ENCODE measurements around the gene FGD5. TPM values are rescaled to one million over a fixed set of nuclear protein-coding genes. Genes with fewer than 3 reads are reported as not detected.
A peak's percentile ranks its signal among the peaks of the same experiment; 100 is the strongest.

FGD5 gene
- total and polyA plus RNA-seq, 3 donors from 2014 or later: 14.4 to 17.8 (median 15.6) TPM

DNA sequence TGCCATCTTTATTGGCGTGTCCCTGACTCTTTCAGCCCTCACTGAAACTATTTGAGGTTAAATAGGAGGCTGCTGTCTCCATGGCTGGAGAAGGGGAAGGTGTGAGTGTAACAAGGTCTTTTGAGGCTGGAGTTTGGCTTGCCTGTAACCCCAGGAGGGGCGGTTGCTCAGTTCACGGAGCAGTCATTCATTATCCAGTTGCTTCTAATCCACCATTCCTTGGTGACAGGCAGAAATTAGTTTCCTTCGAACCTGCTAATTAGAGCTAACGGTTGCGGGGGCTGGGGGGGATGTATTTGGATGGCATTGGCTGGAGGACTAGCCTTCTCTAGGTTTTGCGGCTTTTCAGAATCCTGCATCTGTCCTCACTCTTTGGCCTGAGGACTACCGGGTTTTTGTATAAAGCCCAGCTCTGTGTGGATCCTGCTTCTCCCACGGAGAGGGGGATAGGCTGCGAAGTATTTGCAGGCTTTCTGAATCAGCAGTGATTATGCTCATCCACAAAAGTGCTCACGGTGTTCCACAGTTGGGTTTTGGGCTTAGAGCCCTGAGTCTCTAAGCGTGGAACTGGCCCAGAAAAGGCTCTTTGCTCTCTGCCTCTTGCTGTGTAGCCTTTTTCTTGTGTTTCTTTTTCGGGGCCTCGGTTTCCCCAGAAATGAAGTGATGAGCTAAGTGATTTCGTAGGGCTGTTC is 18.6 kb downstream of the FGD5 start:
- peak overlapping the region in 1 of 2 donors; percentile 58 for H3K27ac ChIP-seq
- no peaks in the 10 kb centered on the region for H3K9me3 ChIP-seq
- TF ChIP-seq POLR2A (IDR thresholded peaks at IDR 0.05): no peak
- TF ChIP-seq, protein P1, sequence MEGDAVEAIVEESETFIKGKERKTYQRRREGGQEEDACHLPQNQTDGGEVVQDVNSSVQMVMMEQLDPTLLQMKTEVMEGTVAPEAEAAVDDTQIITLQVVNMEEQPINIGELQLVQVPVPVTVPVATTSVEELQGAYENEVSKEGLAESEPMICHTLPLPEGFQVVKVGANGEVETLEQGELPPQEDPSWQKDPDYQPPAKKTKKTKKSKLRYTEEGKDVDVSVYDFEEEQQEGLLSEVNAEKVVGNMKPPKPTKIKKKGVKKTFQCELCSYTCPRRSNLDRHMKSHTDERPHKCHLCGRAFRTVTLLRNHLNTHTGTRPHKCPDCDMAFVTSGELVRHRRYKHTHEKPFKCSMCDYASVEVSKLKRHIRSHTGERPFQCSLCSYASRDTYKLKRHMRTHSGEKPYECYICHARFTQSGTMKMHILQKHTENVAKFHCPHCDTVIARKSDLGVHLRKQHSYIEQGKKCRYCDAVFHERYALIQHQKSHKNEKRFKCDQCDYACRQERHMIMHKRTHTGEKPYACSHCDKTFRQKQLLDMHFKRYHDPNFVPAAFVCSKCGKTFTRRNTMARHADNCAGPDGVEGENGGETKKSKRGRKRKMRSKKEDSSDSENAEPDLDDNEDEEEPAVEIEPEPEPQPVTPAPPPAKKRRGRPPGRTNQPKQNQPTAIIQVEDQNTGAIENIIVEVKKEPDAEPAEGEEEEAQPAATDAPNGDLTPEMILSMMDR (IDR thresholded peaks at IDR 0.05): no peak
- intact Hi-C loops (cut with DNase I; ENCODE audit: low total_unique reads): no loop called here
- WGBS, 2 donors: 56 to 57% methylated on average over 15 of the region's 15 CpGs
- no peaks in the 10 kb centered on the region for H3K27me3 ChIP-seq
- no peaks in the 10 kb centered on the region for H3K36me3 ChIP-seq (ENCODE audit: low read depth, missing control alignments)
- DNase-seq: peak; percentile 46
- peaks cover 38% of the 10 kb centered on the region for H3K4me1 ChIP-seq
- H3K4me3 ChIP-seq: no peak overlapping the region

DNA sequence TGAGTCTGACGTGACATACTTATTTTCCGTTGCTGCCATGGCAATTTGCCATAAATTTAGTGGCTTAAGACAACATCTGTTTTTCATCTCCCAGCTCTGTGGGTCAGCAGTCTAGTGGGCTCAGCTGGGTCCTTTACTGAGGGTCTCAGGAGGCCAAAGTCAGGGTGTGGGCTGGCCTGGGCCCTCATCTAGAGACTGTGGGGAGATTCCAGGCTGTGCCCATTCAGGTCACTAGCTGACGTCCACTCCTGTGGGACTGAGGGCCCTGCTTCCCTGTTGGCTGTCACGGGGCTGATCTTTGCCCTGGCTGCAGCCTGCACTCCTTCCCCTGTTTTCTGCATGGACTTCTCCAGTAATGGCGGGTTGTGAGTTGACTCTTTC is 19.1 kb downstream of the FGD5 start:
- Histone ChIP-seq H3K4me3 (no peak overlapping the region), H3K27ac (peak overlapping the region in 1 of 2 donors; percentile 58), H3K9me3 (no peaks in the 10 kb centered on the region), H3K27me3 (no peaks in the 10 kb centered on the region), H3K4me1 (peaks cover 38% of the 10 kb centered on the region), H3K36me3 (ENCODE audit: low read depth, missing control alignments) (no peaks in the 10 kb centered on the region)
- no peak for TF ChIP-seq POLR2A (IDR thresholded peaks at IDR 0.05)
- TF ChIP-seq, protein P1 (IDR thresholded peaks at IDR 0.05): no peak
- DNase-seq: no peak
- intact Hi-C loops (cut with DNase I; ENCODE audit: low total_unique reads): no loop called here
- WGBS, 2 donors: 45 to 58% methylated on average over 5 of the region's 5 CpGs

DNA sequence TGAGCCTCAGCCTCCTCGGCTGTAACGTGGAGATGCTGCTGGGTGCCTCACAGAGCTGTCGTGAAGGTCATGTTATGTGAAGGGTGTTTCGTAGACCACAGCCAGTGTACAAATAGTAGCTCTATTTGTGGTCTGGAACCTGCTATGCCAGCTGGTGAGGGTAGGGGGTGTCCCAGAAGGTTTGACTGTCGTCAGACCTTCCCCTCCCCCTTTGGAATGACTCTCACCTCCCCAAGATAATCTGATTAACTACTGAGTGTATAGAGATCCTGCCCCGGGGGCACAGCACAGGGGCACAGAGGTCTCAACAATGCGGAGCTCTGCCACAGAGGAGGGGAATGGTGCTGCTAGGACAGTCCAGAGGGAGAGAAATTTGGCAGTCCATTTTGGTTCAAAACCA is 20.5 kb downstream of the FGD5 start:
- 82 to 83% methylated on average over 7 of the region's 7 CpGs for WGBS, 2 donors
- H3K9me3 ChIP-seq: no peaks in the 10 kb centered on the region
- DNase-seq: no peak
- H3K36me3 ChIP-seq (ENCODE audit: low read depth, missing control alignments): no peaks in the 10 kb centered on the region
- TF ChIP-seq, protein P1 (IDR thresholded peaks at IDR 0.05): no peak
- TF ChIP-seq POLR2A (IDR thresholded peaks at IDR 0.05): no peak
- peaks cover 38% of the 10 kb centered on the region for H3K4me1 ChIP-seq
- no peaks in the 10 kb centered on the region for H3K27me3 ChIP-seq
- no peak overlapping the region for H3K4me3 ChIP-seq
- H3K27ac ChIP-seq: no peak overlapping the region
- intact Hi-C loops (cut with DNase I; ENCODE audit: low total_unique reads): no loop called here

DNA sequence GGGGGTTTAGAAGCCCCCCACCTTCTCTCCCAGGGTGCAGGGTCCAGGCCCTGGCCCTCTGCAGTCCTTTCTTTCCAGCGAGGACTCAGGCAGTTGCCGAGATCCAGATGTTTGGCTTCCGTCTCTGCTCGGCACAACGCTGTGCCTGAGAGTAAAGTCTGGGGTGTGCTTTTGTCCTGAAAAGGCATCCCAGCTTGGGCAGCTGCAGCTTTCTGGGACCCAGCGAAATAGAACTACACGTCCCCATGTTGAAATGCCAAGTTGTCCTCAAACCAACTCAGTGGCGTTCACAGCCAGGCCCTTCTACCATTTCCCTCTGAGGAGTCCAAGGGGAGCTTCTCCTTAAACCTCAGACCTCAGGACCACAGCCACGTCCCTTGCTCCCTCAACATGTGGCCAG is 23.1 kb downstream of the FGD5 start:
- 55 to 61% methylated on average over 4 to 9 of the region's 9 CpGs for WGBS, 2 donors
- Histone ChIP-seq H3K4me1 (peaks cover 27% of the 10 kb centered on the region), H3K36me3 (ENCODE audit: low read depth, missing control alignments) (no peaks in the 10 kb centered on the region), H3K4me3 (no peak overlapping the region), H3K27ac (no peak overlapping the region), H3K27me3 (no peaks in the 10 kb centered on the region), H3K9me3 (no peaks in the 10 kb centered on the region)
- intact Hi-C loops (cut with DNase I; ENCODE audit: low total_unique reads): no loop called here
- no peak for TF ChIP-seq POLR2A (IDR thresholded peaks at IDR 0.05)
- TF ChIP-seq, protein P1 (IDR thresholded peaks at IDR 0.05): no peak
- peak; percentile 28 for DNase-seq

DNA sequence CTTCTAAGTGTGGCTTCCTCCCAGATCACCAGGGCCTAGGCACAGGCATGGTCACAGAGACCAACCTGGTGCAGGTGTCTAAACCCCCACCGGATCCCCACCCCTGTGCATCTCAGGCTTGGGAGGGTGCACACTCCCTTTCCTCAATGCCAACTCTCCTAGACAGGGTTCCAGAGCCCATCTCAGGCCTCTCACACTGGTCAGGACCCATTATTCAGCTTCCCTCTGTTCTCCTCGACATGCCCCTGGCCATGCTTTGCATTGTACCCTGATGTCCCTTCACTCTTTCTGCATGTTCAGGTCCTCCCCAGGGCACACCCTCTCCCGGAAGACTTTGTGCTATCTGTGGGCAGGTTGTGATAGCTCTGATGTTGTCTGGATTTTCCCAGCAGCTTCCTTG is 23.5 kb downstream of the FGD5 start:
- Histone ChIP-seq H3K9me3 (no peaks in the 10 kb centered on the region), H3K4me3 (no peak overlapping the region), H3K27ac (no peak overlapping the region), H3K27me3 (no peaks in the 10 kb centered on the region), H3K36me3 (ENCODE audit: low read depth, missing control alignments) (no peaks in the 10 kb centered on the region), H3K4me1 (peaks cover 24% of the 10 kb centered on the region)
- 76 to 78% methylated on average over 2 to 3 of the region's 3 CpGs for WGBS, 2 donors
- no peak for TF ChIP-seq POLR2A (IDR thresholded peaks at IDR 0.05)
- TF ChIP-seq, protein P1 (IDR thresholded peaks at IDR 0.05): no peak
- intact Hi-C loops (cut with DNase I; ENCODE audit: low total_unique reads): no loop called here
- DNase-seq: no peak
